Upper lobe of right lung (tissue), 1 donor: ENCODE measurements around the gene KIF11. TPM values are rescaled to one million over a fixed set of nuclear protein-coding genes. Genes with fewer than 3 reads are reported as not detected.

ENCODE experiments used
- ATAC-seq: fragments of 200-7000 bp; cut with Tn5 transposase; one replicate; pipeline ENCODE4 v1.9.1; 2020; ENCODE audit warnings: mild to moderate bottlenecking, moderate library complexity
- DNase-seq: peaks from one replicate; pipeline ENCODE4 v3.0.0-alpha.2; 2020
- H3K27ac ChIP-seq: fragments of 200-600 bp; one replicate; pipeline ENCODE4 v1.8.0; 2022
- H3K27me3 ChIP-seq: fragments of 200-600 bp; one replicate; pipeline ENCODE4 v1.8.0; 2022; ENCODE audit warnings: mild to moderate bottlenecking
- H3K36me3 ChIP-seq: fragments of 200-600 bp; one replicate; pipeline ENCODE4 v1.8.0; 2022
- H3K4me1 ChIP-seq: fragments of 200-600 bp; one replicate; pipeline ENCODE4 v1.8.0; 2022
- H3K4me3 ChIP-seq: fragments of 200-600 bp; one replicate; pipeline ENCODE4 v1.8.0; 2022; ENCODE audit warnings: mild to moderate bottlenecking
- H3K9me3 ChIP-seq: fragments of 200-600 bp; one replicate; pipeline ENCODE4 v1.8.0; 2022
- CTCF ChIP-seq: fragments of 200-600 bp; IDR thresholded peaks from one replicate; pipeline ENCODE4 v1.8.0; 2022; ENCODE audit warnings: antibody characterized with exemption
- intact Hi-C: fragments of 100-400 bp; cut with DNase I; formaldehyde crosslinking; loops from one replicate; pipeline ENCODE4 v1.11.0; 2022
- total RNA-seq: library from RNA; stranded (reverse); fragmentation: NEBNext Ultra II Directional; extraction: Animal tissue kit (Norgen Biotek cat#: 25700); gene quantifications from one replicate; pipeline ENCODE4 v1.2.1, GENCODE V29; 2021
- donor health status: DM: no; HTN: yes; CAD: no; lungs with severe emphysema.

The KIF11 gene
- total RNA-seq, 1 donor from 2014 or later: 0.93 TPM

GRCh38 chr10:92689663-92690210 is 96.8 kb downstream of the KIF11 start, which contains the start of gene HHEX:
TSS of gene HHEX (plus strand) at chr10:92689955. CDS start at chr10:92689987, 32 bp downstream.
- peaks cover 3% of the 10 kb centered on the region for H3K9me3 ChIP-seq
- peaks cover 5% of the 10 kb centered on the region for H3K4me1 ChIP-seq
- no peak for TF ChIP-seq CTCF
- peaks cover 3% of the 10 kb centered on the region for H3K36me3 ChIP-seq
- H3K27ac ChIP-seq: peak within 1 kb of the TSS; percentile 89
- DNase-seq (peak; percentile 90), ATAC-seq (peak; percentile 91)
- peaks cover 10% of the 10 kb centered on the region for H3K27me3 ChIP-seq
- intact Hi-C loops: no loop called here
- H3K4me3 ChIP-seq: peak within 1 kb of the TSS; percentile 70

GRCh38 chr10:92690211-92690914 is 97.4 kb downstream of the KIF11 start:
- peaks cover 1% of the 10 kb centered on the region for H3K9me3 ChIP-seq
- peak overlapping the region; percentile 89 for H3K27ac ChIP-seq
- no peak for TF ChIP-seq CTCF
- H3K36me3 ChIP-seq: peaks cover 8% of the 10 kb centered on the region
- peaks cover 5% of the 10 kb centered on the region for H3K4me1 ChIP-seq
- intact Hi-C loops: no loop called here
- ATAC-seq: peak; percentile 68
- H3K4me3 ChIP-seq: peak overlapping the region; percentile 70
- peaks cover 10% of the 10 kb centered on the region for H3K27me3 ChIP-seq
- peak; percentile 87 for DNase-seq

- H3K4me1 ChIP-seq: peaks cover 5% of the 10 kb centered on the region
- TF ChIP-seq CTCF: no peak
- intact Hi-C loops: no loop called here
- peak overlapping the region; percentile 89 for H3K27ac ChIP-seq
- DNase-seq (no peak), ATAC-seq (peak; percentile 0)
- peak overlapping the region; percentile 70 for H3K4me3 ChIP-seq
- H3K36me3 ChIP-seq: peaks cover 12% of the 10 kb centered on the region
- H3K27me3 ChIP-seq: peaks cover 10% of the 10 kb centered on the region
- H3K9me3 ChIP-seq: no peaks in the 10 kb centered on the region
Measured at GRCh38 chr10:92690915-92691590, 98.1 kb downstream of the KIF11 start.

- Histone ChIP-seq H3K4me3 (peak overlapping the region; percentile 70), H3K27me3 (peaks cover 10% of the 10 kb centered on the region), H3K27ac (peak overlapping the region; percentile 89), H3K36me3 (peaks cover 12% of the 10 kb centered on the region), H3K9me3 (no peaks in the 10 kb centered on the region), H3K4me1 (peaks cover 5% of the 10 kb centered on the region)
- intact Hi-C loops: no loop called here
- peak; percentile 86 for DNase-seq
- TF ChIP-seq CTCF: no peak
- peak; percentile 38 for ATAC-seq
Measured at GRCh38 chr10:92691591-92692079, 98.7 kb downstream of the KIF11 start.

- H3K4me3 ChIP-seq: peak overlapping the region; percentile 70
- peaks cover 10% of the 10 kb centered on the region for H3K27me3 ChIP-seq
- DNase-seq: no peak
- ATAC-seq: no peak
- intact Hi-C loops: no loop called here
- peaks cover 12% of the 10 kb centered on the region for H3K36me3 ChIP-seq
- peak overlapping the region; percentile 89 for H3K27ac ChIP-seq
- H3K4me1 ChIP-seq: peaks cover 5% of the 10 kb centered on the region
- no peaks in the 10 kb centered on the region for H3K9me3 ChIP-seq
- no peak for TF ChIP-seq CTCF
Measured at GRCh38 chr10:92692080-92692671, 99.2 kb downstream of the KIF11 start.
